ENCODE data around the gene BTBD19. TPM values are rescaled to one million over a fixed set of nuclear protein-coding genes. Genes with fewer than 3 reads are reported as not detected.
A peak's percentile ranks its signal among the peaks of the same experiment; 100 is the strongest.

Gene BTBD19
- total RNA-seq, 6 experiments from 2014 or later, result 12.2 to 21.4 (median 13.9) TPM

DNA sequence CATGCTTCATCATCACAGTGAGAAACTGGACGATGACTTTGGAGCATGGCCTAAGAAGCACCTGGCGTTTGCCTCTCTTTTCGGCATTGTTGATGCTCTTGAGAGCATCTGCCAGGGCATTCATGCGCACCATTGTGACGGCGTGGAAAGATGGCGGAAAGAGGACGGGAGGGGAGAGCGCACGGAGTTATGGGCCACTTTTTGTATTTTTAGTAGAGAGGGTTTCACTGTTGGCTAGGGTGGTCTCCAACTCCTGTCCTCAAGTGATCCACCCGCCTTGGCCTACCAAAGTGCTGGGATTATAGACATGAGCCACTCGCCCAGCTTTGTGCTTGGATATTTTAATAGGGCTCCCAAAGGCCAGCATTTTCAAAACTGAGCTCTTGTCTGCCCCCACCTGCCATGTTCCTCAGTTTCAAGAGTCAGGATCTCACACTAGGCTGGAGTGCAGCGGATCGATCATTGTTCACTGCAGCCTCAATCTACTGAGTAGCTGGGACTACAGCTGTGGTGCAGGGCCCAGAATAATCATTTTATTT is 27.7 kb upstream of the BTBD19 start:
- H3K36me3 Mint-ChIP-seq (ENCODE audit: low read depth), result peaks cover 60% of the 10 kb centered on the region
- H3K4me3 Mint-ChIP-seq, result peak overlapping the region; percentile 51; the same call in 1 of the 2 replicates
- TF ChIP-seq, protein P1, sequence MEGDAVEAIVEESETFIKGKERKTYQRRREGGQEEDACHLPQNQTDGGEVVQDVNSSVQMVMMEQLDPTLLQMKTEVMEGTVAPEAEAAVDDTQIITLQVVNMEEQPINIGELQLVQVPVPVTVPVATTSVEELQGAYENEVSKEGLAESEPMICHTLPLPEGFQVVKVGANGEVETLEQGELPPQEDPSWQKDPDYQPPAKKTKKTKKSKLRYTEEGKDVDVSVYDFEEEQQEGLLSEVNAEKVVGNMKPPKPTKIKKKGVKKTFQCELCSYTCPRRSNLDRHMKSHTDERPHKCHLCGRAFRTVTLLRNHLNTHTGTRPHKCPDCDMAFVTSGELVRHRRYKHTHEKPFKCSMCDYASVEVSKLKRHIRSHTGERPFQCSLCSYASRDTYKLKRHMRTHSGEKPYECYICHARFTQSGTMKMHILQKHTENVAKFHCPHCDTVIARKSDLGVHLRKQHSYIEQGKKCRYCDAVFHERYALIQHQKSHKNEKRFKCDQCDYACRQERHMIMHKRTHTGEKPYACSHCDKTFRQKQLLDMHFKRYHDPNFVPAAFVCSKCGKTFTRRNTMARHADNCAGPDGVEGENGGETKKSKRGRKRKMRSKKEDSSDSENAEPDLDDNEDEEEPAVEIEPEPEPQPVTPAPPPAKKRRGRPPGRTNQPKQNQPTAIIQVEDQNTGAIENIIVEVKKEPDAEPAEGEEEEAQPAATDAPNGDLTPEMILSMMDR (IDR thresholded peaks at IDR 0.05), result no peak
- no peaks in the 10 kb centered on the region for H3K9me3 Mint-ChIP-seq
- no peak for DNase-seq
- H3K4me1 Mint-ChIP-seq (ENCODE audit: low read depth), result peaks cover 46% of the 10 kb centered on the region
- H3K27me3 Mint-ChIP-seq (ENCODE audit: insufficient read depth), result peaks cover 5% of the 10 kb centered on the region
- H3K27ac Mint-ChIP-seq, result peak overlapping the region; percentile 40; the same call in 1 of the 2 replicates

- Mint-ChIP-seq H3K9me3 (no peaks in the 10 kb centered on the region), H3K4me1 (ENCODE audit: low read depth) (peaks cover 32% of the 10 kb centered on the region), H3K27me3 (ENCODE audit: insufficient read depth) (peaks cover under 1% of the 10 kb centered on the region), H3K4me3 (peak overlapping the region; percentile 43; the same call in 1 of the 2 replicates), H3K27ac (no peak overlapping the region), H3K36me3 (ENCODE audit: low read depth) (peaks cover 32% of the 10 kb centered on the region)
- TF ChIP-seq, protein P1 (IDR thresholded peaks at IDR 0.05), result no peak
- DNase-seq, result no peak
These were observed 24.6 kb upstream of the BTBD19 start for GRCh38 chr1:44783697-44784093.

DNA sequence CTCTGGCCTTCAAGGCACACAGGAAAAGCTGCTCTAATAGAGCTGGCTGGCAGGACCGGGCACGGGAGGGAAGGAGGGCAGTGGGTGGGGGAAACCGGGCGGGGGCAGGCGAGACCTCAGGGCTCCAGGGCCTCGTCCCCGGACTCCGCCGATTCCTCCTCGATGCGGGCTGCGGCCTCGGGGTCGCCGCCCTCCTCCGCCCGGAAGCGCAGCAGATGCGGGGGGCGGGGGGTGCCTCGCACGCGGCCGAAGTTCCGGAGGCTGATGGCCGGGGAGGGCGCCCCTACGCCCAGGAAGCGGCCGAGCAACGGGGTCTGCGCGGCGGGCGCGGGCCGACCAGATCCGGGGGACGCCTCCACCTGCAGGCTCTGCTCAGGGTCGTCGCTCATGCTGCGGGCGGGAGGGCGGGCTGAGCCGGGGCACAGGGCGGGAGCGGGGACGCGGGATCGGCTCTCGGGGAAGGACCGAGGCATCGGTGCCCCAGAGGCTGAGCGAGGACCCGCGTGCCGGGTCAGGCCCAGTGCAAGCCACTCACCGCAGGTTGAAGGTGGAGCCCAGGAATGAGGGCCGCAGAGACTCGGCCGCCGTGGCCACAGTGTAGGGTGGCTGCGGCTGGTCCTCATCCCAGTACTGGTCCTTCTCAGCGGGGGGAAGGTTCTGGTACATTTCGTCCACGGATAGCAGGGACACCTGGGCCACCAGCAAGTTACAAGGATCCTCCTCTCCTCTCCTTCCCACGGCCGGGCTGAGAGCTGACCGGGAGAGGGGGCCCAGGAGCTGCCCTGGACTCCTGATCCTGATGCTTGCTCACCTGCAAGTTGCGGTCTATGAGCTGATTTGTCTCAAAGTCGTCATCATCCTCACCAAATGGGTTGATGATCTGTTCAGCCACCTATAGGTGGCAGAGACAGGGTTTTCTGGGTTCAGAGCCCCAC is 24.0 kb upstream of the BTBD19 start:
- TF ChIP-seq, protein P1 (IDR thresholded peaks at IDR 0.05), result peak; percentile 32
- H3K36me3 Mint-ChIP-seq (ENCODE audit: low read depth), result peaks cover 26% of the 10 kb centered on the region
- H3K9me3 Mint-ChIP-seq, result no peaks in the 10 kb centered on the region
- no peaks in the 10 kb centered on the region; the same call in none of the 2 replicates for H3K27me3 Mint-ChIP-seq (ENCODE audit: insufficient read depth)
- H3K4me3 Mint-ChIP-seq, result peak overlapping the region; percentile 43; the same call in 1 of the 2 replicates
- no peak for DNase-seq
- no peak overlapping the region for H3K27ac Mint-ChIP-seq
- H3K4me1 Mint-ChIP-seq (ENCODE audit: low read depth), result peaks cover 27% of the 10 kb centered on the region

GRCh38 chr1:44785029-44785380 is 23.3 kb upstream of the BTBD19 start:
- TF ChIP-seq, protein P1 (IDR thresholded peaks at IDR 0.05), result no peak
- Mint-ChIP-seq H3K36me3 (ENCODE audit: low read depth) (peaks cover 25% of the 10 kb centered on the region), H3K9me3 (no peaks in the 10 kb centered on the region), H3K27me3 (ENCODE audit: insufficient read depth) (no peaks in the 10 kb centered on the region; the same call in none of the 2 replicates), H3K4me3 (peak overlapping the region; percentile 7; the same call in 1 of the 2 replicates), H3K4me1 (ENCODE audit: low read depth) (peaks cover 27% of the 10 kb centered on the region), H3K27ac (no peak overlapping the region)
- DNase-seq, result no peak

- Mint-ChIP-seq H3K36me3 (ENCODE audit: low read depth) (peaks cover 18% of the 10 kb centered on the region), H3K27me3 (ENCODE audit: insufficient read depth) (no peaks in the 10 kb centered on the region; the same call in 1 of the 2 replicates), H3K4me1 (ENCODE audit: low read depth) (peaks cover 21% of the 10 kb centered on the region), H3K27ac (no peak overlapping the region), H3K9me3 (no peaks in the 10 kb centered on the region), H3K4me3 (peak overlapping the region; percentile 57)
- DNase-seq, result no peak
- TF ChIP-seq, protein P1 (IDR thresholded peaks at IDR 0.05), result no peak
These were observed 22.7 kb upstream of the BTBD19 start for GRCh38 chr1:44785501-44786137.
